NCI-H2196 (cell line): ENCODE results near the gene KCNQ1.

Source experiments
- DNase-seq: peaks from one replicate; lab custom pipeline; 2025; ENCODE audit not compliant: unreplicated experiment; lab: John Stamatoyannopoulos, UW

Gene KCNQ1

DNA sequence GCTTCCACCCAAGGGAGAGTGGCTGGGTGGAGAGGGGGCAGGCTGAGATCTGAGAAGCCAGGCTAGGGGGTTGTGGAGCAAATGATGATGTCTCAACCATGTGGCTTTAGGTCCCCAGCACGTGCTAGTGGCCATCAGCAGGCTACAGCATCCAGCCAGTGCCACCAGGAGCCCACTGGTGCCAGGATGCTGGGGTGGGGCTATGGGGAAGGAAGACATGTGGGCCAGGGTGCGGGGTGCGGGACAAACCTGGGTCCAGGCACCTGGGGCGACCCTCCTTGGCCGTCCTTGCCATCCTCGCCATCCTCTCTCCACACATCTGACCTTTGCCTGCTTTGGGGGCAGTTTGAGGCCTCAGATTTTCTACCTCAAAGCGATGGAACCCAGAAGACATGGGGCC lies 104.3 kb downstream of the KCNQ1 start:
- no peak for DNase-seq

- DNase-seq: no peak
Measured at GRCh38 chr11:2549491-2549875, 104.7 kb downstream of the KCNQ1 start.

DNA sequence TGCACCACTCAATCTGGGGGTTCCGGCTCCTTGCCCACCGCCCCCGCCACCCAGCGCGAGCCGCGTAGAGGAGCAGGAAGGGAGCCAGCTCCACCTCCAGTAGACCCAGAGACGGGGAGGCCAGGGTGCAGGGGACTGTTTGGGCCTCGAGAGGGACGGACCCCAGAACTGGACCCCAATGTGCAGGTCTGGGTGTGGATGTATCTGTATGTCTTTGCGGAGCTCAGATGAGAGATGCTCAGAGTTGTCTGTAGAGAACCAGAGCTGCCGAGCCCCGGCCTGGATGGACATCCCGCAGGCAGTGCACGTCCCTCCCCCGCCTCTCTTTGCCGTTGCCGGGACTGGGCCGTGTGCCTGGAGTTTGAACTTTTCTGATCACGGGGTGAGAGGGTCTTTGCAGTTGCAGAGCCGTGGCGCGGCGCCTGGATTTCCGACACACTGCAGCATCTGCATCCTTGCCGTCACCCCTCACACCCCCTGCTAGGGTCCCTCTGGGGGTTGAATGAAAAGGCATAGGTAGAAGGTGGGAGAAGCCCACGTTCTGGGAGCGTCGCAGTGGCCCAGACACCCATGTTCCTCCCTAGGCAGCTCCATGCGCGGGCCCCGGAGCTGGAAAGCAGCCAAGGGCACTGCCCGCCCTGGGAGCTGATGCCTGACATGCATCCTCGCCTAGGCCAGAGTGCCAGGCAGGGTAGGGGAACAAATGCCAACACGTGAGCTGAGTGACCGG lies 105.2 kb downstream of the KCNQ1 start:
- DNase-seq: no peak

DNA sequence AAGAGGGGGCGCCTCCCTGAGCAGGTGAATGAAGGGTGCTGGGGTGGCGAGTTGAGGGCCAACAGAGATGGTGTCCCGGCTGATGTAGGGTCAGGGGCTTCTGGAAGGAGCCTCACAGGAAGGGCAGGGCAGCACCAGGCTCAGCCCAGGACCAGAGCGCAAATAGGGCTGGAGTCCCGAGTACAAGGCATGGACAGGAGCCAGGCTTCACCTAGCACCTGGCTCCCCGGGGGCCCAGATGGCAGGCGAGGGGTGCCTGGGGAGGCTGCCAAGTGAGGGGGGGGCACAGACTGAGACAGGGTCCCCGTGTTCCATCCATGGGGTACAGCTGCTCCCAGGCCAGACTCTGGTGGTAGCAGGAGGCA lies 105.8 kb downstream of the KCNQ1 start:
- no peak for DNase-seq

DNA sequence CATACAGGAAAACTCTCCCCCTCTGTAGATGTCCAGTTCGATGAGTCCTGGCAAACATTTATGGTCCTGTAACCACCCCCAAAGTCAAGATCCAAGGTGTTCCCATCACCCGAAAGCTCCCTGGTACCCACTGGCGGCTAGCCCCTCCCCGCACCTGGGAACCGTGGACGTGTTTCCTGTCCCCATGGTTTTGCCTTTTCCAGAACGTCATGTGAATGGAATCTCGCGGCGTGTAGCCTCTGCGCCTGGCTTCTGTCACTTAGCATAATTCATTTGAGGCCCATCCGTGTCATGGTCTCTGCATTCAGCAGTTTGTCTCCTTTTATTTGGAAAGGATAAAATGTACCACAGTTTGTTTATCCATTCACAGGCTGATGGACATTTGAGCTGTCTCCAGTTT lies 106.3 kb downstream of the KCNQ1 start:
- no peak for DNase-seq

- no peak for DNase-seq
Measured at GRCh38 chr11:2552210-2552609, 107.4 kb downstream of the KCNQ1 start.

GRCh38 chr11:2553198-2553597 lies 108.4 kb downstream of the KCNQ1 start:
- DNase-seq: no peak

DNA sequence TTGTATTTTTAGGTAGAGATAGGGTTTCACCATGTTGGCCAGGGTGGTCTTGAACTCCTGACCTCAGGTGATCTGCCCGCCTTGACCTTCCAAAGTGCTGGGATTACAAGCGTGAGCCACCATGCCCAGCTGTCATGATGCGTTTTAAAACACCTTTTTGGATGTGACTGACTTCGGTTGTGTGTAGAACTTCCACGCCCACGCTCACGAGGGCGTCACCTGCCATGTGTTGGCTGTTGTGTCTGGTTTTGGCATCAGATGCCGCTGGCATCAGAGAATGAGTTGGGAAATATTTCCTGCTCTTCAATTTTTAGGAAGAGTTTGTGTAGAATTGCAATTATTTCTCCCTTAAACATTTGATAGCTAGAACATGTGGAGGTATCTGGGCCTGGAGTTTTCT lies 109.1 kb downstream of the KCNQ1 start:
- no peak for DNase-seq

DNA sequence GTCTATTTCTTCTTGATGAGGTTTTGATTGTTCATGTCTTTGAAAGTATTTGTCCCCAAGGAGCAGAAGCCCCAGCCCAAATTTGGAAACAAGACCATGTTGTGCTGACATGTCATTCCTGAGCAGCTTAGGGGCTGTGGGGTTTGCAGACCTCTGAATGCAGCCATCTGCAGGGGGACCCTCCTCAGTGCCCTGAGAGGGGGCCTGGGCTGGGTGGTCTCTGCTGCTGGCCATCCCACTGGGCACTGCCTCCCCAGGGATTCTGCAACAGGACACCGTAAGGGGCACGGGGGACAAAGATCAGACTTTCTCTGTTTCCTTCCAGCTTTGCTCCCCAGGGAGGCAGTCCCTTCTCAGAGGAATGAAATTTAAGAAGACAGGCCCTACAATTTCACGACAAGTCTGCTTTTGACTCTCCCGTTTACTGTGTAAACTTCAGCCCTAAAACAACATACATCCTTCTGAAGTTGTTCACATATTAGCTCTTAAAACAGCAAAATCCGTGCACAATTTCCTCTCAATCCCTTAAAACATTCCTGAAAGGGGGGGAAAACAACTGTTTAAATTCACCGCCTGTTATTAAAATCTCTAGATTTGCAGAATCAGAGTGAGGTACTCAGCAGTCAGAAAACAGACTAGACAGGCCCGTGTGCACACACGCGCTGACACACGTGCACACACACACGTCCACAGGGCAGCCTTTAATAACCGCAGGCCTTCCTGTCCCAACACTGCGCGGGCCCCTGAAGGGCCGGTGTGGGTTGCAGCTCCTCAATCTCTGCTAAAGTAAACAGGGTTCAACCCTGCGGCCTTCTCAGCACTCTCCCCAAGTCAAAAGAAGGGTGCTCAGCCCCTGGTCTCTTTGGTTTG lies 109.8 kb downstream of the KCNQ1 start:
- no peak for DNase-seq

- no peak for DNase-seq
Measured at GRCh38 chr11:2555336-2555735, 110.5 kb downstream of the KCNQ1 start.

GRCh38 chr11:2555891-2556290 lies 111.1 kb downstream of the KCNQ1 start:
- DNase-seq: no peak

DNA sequence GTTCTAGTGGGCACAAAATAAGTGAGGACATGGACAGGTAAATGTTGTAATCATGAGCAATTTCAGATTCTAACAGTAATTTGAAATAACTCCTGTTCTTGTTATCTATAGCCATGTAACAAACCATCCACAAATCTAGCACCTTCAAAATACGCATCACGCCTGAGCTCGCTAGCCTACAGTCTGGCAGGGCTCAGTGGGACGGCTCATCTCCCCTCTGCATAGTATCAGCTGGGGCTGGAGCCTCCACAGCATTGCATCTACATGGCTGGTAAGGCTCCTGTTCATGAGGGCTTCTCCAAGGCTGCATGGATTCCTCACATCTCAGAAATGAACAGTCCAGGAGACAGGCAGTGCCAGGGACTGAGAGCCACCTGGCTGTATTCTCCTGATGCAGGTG lies 112.6 kb downstream of the KCNQ1 start:
- DNase-seq: no peak

DNA sequence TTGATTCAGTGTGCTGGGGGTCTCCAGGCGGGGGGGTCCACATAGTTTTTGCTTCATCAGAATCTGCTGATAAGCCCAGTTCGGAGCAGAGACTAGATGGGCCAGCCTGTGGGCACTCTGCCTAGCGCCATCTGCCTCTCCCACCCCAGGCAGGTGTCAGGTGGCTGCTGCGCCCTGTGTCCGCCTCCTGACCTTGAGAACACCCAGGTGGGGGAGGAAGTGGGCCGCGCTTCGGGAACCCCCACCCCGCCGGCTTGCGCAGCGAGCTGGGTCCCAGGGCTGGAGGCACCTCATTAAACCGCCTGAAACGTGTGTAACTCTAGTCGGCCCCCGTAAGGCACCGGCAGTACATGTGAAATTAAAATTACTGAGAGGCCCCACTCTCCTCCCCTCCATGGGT lies 113.6 kb downstream of the KCNQ1 start:
- no peak for DNase-seq

- DNase-seq: no peak
Measured at GRCh38 chr11:2558861-2559526, 114.2 kb downstream of the KCNQ1 start.

DNA sequence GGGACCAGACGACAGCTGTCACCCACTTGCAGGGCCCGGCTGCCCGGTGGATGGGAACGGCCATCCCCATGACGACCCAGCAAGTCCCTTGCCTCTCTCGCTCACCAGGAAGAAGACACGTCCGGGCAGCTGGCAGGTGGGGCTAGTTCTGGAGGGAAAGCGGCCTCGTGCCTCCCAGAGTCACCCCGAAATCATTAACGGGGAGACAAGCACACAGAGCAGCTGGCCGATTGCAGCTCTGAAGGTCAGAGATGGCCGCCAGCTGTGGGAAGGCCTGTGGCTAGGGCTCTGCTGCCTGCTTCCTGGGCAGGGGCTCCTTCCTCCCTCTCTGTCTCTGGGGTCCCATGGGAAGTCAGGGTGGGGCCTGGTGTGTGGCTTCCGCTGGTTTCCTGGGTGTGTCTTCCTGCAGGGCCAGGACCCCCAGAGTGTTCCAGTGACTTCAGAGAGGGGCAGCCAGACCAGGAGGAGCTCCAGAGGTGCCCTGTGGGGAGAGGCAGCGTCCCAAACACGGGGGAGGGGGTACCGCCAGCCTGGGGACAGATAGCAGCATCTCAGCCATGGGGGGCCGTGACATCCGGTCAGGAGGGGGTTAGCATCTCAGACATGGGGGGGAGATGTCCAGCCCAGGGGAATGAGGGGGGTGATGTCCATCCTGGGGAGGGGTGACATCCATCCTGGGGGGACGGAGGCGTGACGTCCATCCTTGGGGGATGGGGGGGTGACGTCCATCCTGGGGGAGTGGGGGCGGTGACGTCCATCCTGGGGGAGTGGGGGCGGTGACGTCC lies 114.9 kb downstream of the KCNQ1 start:
- DNase-seq: no peak

- no peak for DNase-seq
Measured at GRCh38 chr11:2561696-2562581, 117.1 kb downstream of the KCNQ1 start.

GRCh38 chr11:2562890-2563212 lies 118.0 kb downstream of the KCNQ1 start:
- DNase-seq: no peak

DNA sequence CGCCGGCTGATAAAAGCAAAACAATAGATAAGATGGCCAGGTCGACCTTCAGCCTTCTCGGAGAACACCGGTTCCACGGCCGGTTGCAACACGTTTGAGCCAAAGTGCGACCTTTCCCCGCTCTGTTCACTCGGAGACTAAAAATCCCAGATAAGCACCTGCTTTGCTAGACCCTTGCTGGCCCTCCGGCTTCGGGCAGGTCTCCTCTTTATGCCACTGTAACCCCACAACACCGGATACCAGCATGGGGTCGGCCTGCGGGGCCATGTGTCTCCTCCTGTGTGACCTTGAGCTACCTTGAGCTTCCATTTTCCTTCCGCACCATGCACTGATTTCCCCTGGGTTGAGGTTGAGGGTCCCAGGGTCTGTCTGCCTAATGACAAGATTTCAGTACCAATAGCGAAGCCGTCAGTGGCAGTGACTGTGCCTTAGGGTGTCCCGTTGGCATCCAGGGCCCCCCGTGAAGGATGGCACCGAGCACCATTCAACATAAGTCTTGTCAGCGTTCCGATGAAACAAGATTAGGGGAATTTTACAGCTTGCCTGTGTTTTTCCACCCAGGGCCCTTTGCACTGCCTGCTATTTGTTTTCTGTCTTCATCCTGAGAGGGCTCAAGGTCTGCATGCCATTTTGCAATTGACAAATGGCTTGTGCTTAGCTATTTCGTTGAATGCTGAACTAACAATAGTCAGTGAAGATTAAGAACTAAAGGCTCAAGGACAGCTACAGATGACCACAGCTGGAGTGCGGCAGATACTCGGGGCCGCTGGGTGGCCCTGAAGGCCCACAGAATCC lies 118.6 kb downstream of the KCNQ1 start:
- no peak for DNase-seq

- no peak for DNase-seq
Measured at GRCh38 chr11:2564008-2564530, 119.3 kb downstream of the KCNQ1 start.
